Neural cell (in vitro differentiated cells): ENCODE results near the gene SHISA5. TPM values are rescaled to one million over a fixed set of nuclear protein-coding genes. Genes with fewer than 3 reads are reported as not detected.

Experiments
- H2AFZ ChIP-seq: fragments of 200-600, 300-800 bp; sonication (generic), shearing (Covaris generic); 2 replicates; pipeline ENCODE4 v1.6.0; 2014; ENCODE audit warnings: low read depth, mild to moderate bottlenecking, antibody characterized with exemption, low read length, moderate library complexity
- H3F3A ChIP-seq: fragments of 200-600 bp; shearing (Covaris generic); 2 replicates; pipeline ENCODE4 v1.6.1; 2016; ENCODE audit warnings: mild to moderate bottlenecking, moderate library complexity, mixed read lengths, antibody characterized with exemption, low read length; ENCODE audit not compliant: insufficient read depth, poor library complexity, severe bottlenecking
- H3K27ac ChIP-seq: fragments of 200-600, 300-800 bp; sonication (generic), shearing (Covaris generic); 2 replicates; pipeline ENCODE4 v1.5.1; 2014; ENCODE audit warnings: mild to moderate bottlenecking, low read length, moderate library complexity
- H3K27me3 ChIP-seq: fragments of 300-800, 200-600 bp; sonication (generic), shearing (Covaris generic); 2 replicates; pipeline ENCODE4 v1.6.0; 2014; ENCODE audit warnings: mild to moderate bottlenecking, low read depth, low read length, moderate library complexity; ENCODE audit not compliant: insufficient read depth
- H3K36me3 ChIP-seq: fragments of 300-800, 200-600 bp; sonication (generic), shearing (Covaris generic); 2 replicates; pipeline ENCODE4 v1.5.1; 2014; ENCODE audit warnings: mild to moderate bottlenecking, antibody characterized with exemption, low read length, moderate library complexity; ENCODE audit not compliant: insufficient read depth
- H3K4me2 ChIP-seq: fragments of 300-800, 200-600 bp; sonication (generic), shearing (Covaris generic); 2 replicates; pipeline ENCODE4 v1.6.0; 2014; ENCODE audit warnings: mild to moderate bottlenecking, low read length
- H3K4me3 ChIP-seq: fragments of 300-800, 200-600 bp; sonication (generic), shearing (Covaris generic); 2 replicates; pipeline ENCODE4 v1.5.1; 2014; ENCODE audit warnings: mild to moderate bottlenecking, low read length, moderate library complexity
- H3K79me2 ChIP-seq: fragments of 200-600 bp; shearing (Covaris generic); replicated peaks from 2 replicates; pipeline ENCODE4 v1.6.0; 2014; ENCODE audit warnings: mild to moderate bottlenecking, low read length, moderate library complexity; ENCODE audit not compliant: insufficient read depth
- H3K9ac ChIP-seq: fragments of 300-800, 200-600 bp; sonication (generic), shearing (Covaris generic); 2 replicates; pipeline ENCODE4 v1.6.1; 2016; ENCODE audit warnings: mild to moderate bottlenecking, low read length, mixed read lengths
- H3K9me2 ChIP-seq: fragments of 200-600 bp; shearing (Covaris generic); 2 replicates; pipeline ENCODE4 v1.6.1; 2016; ENCODE audit warnings: mild to moderate bottlenecking, low read length, mixed read lengths; ENCODE audit not compliant: insufficient read depth
- H3K9me3 ChIP-seq: fragments of 200-600, 300-800 bp; sonication (generic), shearing (Covaris generic); 2 replicates; pipeline ENCODE4 v1.6.1; 2016; ENCODE audit warnings: mild to moderate bottlenecking, mixed run types, low read length, moderate library complexity, mixed read lengths
- H4K20me1 ChIP-seq: fragments of 200-600 bp; shearing (Covaris generic); 2 replicates; pipeline ENCODE4 v1.6.1; 2016; ENCODE audit warnings: mild to moderate bottlenecking, mixed run types; ENCODE audit not compliant: insufficient read depth
- CTCF ChIP-seq: fragments of 450-650 bp; IDR thresholded peaks from 2 replicates; pipeline ENCODE4 v1.5.1; 2014; ENCODE audit warnings: antibody characterized with exemption, mild to moderate bottlenecking, moderate library complexity; ENCODE audit not compliant: poor library complexity, severe bottlenecking
- EP300 ChIP-seq: fragments of 450-650 bp; conservative IDR thresholded peaks from 2 replicates; pipeline ENCODE4 v1.6.1; 2014; ENCODE audit warnings: antibody characterized with exemption, mild to moderate bottlenecking, moderate library complexity; ENCODE audit not compliant: poor library complexity, severe bottlenecking
- EZH2 ChIP-seq: fragments of 200-600, 300-800 bp; shearing (Covaris generic), sonication (generic); IDR thresholded peaks from 2 replicates; pipeline ENCODE4 v1.6.1; 2014; ENCODE audit warnings: antibody characterized with exemption, low read length, borderline replicate concordance, mild to moderate bottlenecking; ENCODE audit not compliant: insufficient read depth, poor library complexity, severe bottlenecking
- MXI1 ChIP-seq: fragments of 450-650 bp; conservative IDR thresholded peaks from 2 replicates; pipeline ENCODE4 v1.6.1; 2014; ENCODE audit warnings: antibody characterized with exemption, mild to moderate bottlenecking; ENCODE audit not compliant: poor library complexity, severe bottlenecking
- POLR2AphosphoS5 ChIP-seq: IDR thresholded peaks from 2 replicates; pipeline ENCODE4 v1.6.1; 2012
- RAD21 ChIP-seq: fragments of 450-650 bp; conservative IDR thresholded peaks from 2 replicates; pipeline ENCODE4 v1.6.1; 2014; ENCODE audit warnings: antibody characterized with exemption, mild to moderate bottlenecking, moderate library complexity
- SMC3 ChIP-seq: fragments of 450-650 bp; conservative IDR thresholded peaks from 2 replicates; pipeline ENCODE4 v1.6.1; 2014; ENCODE audit warnings: antibody characterized with exemption, mild to moderate bottlenecking, moderate library complexity; ENCODE audit not compliant: poor library complexity
- TAF1 ChIP-seq: IDR thresholded peaks from 2 replicates; pipeline ENCODE4 v1.6.1; 2012; ENCODE audit warnings: low read depth
- polyA plus RNA-seq: library from polyadenylated mRNA; depleted of rRNA; stranded (reverse); fragments of >200 nt; gene quantifications from 2 replicates; pipeline ENCODE4 v1.2.3, GENCODE V29; 2014
- TF ChIP-seq, protein P1 (sequence below): IDR thresholded peaks from 2 replicates; pipeline ENCODE4 v1.6.1; 2012; ENCODE audit warnings: borderline replicate concordance

Gene SHISA5
- polyA plus RNA-seq, 1 donor from 2014 or later, result 121 TPM

- Histone ChIP-seq H3K27ac (no peak overlapping the region), H2AFZ (no peak overlapping the region), H3F3A (no peaks in the 10 kb centered on the region), H3K79me2 (no peaks in the 10 kb centered on the region), H3K36me3 (no peaks in the 10 kb centered on the region), H3K9ac (no peak overlapping the region), H3K4me2 (no peak overlapping the region), H4K20me1 (no peaks in the 10 kb centered on the region), H3K4me3 (no peak overlapping the region), H3K9me2 (no peaks in the 10 kb centered on the region), H3K9me3 (no peaks in the 10 kb centered on the region), H3K27me3 (peaks cover 5% of the 10 kb centered on the region)
- TF ChIP-seq RAD21, result no peak
- TF ChIP-seq, protein P1, sequence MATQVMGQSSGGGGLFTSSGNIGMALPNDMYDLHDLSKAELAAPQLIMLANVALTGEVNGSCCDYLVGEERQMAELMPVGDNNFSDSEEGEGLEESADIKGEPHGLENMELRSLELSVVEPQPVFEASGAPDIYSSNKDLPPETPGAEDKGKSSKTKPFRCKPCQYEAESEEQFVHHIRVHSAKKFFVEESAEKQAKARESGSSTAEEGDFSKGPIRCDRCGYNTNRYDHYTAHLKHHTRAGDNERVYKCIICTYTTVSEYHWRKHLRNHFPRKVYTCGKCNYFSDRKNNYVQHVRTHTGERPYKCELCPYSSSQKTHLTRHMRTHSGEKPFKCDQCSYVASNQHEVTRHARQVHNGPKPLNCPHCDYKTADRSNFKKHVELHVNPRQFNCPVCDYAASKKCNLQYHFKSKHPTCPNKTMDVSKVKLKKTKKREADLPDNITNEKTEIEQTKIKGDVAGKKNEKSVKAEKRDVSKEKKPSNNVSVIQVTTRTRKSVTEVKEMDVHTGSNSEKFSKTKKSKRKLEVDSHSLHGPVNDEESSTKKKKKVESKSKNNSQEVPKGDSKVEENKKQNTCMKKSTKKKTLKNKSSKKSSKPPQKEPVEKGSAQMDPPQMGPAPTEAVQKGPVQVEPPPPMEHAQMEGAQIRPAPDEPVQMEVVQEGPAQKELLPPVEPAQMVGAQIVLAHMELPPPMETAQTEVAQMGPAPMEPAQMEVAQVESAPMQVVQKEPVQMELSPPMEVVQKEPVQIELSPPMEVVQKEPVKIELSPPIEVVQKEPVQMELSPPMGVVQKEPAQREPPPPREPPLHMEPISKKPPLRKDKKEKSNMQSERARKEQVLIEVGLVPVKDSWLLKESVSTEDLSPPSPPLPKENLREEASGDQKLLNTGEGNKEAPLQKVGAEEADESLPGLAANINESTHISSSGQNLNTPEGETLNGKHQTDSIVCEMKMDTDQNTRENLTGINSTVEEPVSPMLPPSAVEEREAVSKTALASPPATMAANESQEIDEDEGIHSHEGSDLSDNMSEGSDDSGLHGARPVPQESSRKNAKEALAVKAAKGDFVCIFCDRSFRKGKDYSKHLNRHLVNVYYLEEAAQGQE, result no peak
- TF ChIP-seq CTCF, result no peak
- TF ChIP-seq POLR2AphosphoS5, result no peak
- no peak for TF ChIP-seq TAF1
- no peak for TF ChIP-seq MXI1
- TF ChIP-seq SMC3, result no peak
- no peak for TF ChIP-seq EP300
- no peak for TF ChIP-seq EZH2
Measured at GRCh38 chr3:48505968-48506504, 2.1 kb upstream of the SHISA5 start.

- Histone ChIP-seq H3K4me3 (no peak overlapping the region), H3K79me2 (no peaks in the 10 kb centered on the region), H3K36me3 (no peaks in the 10 kb centered on the region), H3K27me3 (peaks cover 5% of the 10 kb centered on the region), H3K9me3 (no peaks in the 10 kb centered on the region), H3K9me2 (no peaks in the 10 kb centered on the region), H3K9ac (no peak overlapping the region), H3K27ac (no peak overlapping the region), H3K4me2 (no peak overlapping the region), H2AFZ (no peak overlapping the region), H3F3A (no peaks in the 10 kb centered on the region), H4K20me1 (no peaks in the 10 kb centered on the region)
- TF ChIP-seq EP300, result no peak
- TF ChIP-seq EZH2, result no peak
- TF ChIP-seq, protein P1, result no peak
- no peak for TF ChIP-seq CTCF
- no peak for TF ChIP-seq POLR2AphosphoS5
- no peak for TF ChIP-seq RAD21
- TF ChIP-seq TAF1, result no peak
- no peak for TF ChIP-seq SMC3
- TF ChIP-seq MXI1, result no peak
Measured at GRCh38 chr3:48505146-48505545, 1.2 kb upstream of the SHISA5 start.
